Stimulated activated naive CD4-positive, alpha-beta T cell (primary cell): ENCODE results near the gene OR52I1.

Experiments used
- DNase-seq, 6 experiments: peaks; one replicate each; lab custom pipeline; 2025; lab: John Stamatoyannopoulos, UW

The OR52I1 gene

GRCh38 chr11:4593739-4594138 lies at the start of gene OR52I1:
Gene OR52I1 (plus strand): TSS chr11:4594039. CDS start chr11:4594039, 0 bp downstream.
- DNase-seq, result no peak

GRCh38 chr11:4544891-4545290 lies 48.9 kb upstream of the OR52I1 start, which contains the start of gene OR52M1:
Gene OR52M1 (plus strand): TSS chr11:4545191. CDS start chr11:4545191, 0 bp downstream.
- no peak for DNase-seq

- no peak for DNase-seq
These were observed 47.0 kb upstream of the OR52I1 start for GRCh38 chr11:4546878-4547277.

GRCh38 chr11:4547416-4547815 lies 46.4 kb upstream of the OR52I1 start:
- no peak for DNase-seq

DNA sequence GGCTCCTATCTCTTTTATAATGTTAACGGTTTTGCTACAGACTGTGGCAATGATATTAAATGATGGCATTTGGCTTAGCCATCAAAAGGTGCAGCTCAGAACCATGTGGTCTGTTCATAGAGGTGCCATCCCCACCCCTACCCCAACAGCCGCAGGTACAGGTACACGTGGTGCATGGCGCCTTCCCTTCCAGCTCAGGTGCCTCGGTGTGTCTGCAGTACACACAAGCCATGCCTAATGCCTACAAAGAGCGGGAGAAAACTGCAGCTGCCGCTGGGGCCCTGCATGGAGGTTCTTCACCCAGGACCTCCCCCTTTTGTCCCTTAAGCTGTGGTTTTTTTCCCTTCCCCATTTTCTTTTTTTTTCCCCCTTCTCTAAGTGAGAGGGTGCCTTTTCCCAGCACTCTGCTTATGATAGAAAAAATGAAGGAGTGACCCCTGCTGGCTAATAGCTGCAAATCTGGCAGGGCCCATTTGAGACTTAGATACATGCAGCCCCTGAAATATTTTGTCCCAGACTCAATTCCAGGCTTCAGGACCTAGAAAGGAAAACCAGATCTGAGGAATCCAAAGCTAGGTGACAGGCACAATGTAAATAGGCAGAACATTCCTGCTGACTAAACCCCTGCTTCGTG lies 42.4 kb upstream of the OR52I1 start:
- no peak for DNase-seq

DNA sequence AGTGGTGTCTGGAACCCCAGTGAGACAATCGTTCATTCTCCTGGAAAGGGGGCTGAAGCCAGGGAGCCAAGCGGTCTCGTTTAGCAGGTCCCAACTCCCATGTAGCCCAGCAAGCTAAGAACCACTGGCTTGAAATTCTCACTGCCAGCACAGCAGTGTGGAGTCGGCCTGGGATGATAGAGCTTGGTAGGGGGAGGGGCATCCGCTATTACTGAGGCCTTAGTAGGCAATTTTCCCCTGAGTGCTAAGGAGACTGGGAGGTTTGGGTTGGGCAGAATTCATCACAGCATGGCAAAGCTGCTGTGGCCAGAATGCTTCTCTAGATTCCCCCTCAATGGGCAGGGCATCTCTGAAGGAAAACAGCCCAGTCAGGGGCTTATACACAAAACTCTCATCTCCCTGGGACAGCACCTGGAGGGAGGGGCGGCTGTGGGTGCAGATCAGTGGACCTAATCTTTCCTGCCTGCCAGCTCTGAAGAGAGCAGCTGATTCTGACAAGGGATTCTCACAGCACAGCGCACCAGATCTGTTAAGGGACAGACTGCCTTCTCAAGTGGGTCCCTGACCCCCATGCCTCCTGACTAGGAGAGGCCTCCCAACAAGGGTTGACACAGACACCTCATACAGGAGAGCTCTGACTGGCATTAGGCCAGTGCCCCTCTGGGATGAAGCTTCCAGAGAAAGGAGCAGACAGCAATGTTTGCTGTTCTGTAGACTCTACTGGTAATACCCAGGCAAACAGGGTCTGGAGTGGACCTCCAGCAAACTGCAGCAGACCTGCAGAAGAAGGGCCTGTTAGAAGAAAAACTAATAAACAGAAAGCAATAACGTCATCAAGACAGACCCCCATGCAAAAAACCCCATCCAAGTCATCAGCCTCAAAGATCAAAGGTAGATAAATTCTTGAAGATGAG lies 34.1 kb upstream of the OR52I1 start:
- DNase-seq, result no peak

DNA sequence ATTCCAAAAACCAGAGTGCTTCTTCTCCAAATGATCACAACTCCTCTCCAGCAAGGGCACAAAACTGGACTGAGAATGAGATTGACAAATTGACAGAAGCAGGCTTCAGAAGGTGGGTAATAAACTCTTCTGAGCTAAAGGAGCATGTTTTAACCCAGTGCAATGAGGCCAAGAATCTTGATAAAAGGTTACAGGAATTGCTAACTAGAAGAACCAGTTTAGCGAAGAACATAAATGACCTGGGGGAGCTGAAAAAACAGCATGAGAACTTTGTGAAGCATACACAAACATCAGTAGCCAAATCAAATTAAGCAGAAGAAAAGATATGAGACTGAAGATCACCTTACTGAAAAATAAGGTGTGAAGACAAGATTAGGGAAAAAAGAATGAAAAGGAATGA lies 33.4 kb upstream of the OR52I1 start:
- DNase-seq, result no peak

- no peak for DNase-seq
These were observed 28.5 kb upstream of the OR52I1 start for GRCh38 chr11:4565371-4565770.

DNA sequence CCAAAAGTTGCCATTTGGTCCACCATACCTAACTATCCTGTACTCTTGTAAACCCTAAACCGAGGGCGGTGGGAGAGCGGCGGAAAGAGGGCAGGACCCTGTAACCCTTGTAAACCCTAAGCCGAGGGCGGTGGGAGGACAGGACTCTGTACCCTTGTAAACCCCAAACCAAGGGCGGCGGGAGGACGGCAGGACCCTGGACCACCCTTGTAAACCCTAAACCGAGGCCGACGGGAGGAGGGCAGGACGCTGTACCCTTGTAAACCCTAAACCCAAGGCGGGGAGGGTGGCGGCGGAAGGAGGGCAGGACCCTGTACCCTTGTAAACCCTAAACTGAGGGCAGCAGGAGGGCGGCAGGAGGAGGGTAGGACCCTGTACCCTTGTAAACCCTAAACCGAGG lies 24.8 kb upstream of the OR52I1 start:
- no peak for DNase-seq

DNA sequence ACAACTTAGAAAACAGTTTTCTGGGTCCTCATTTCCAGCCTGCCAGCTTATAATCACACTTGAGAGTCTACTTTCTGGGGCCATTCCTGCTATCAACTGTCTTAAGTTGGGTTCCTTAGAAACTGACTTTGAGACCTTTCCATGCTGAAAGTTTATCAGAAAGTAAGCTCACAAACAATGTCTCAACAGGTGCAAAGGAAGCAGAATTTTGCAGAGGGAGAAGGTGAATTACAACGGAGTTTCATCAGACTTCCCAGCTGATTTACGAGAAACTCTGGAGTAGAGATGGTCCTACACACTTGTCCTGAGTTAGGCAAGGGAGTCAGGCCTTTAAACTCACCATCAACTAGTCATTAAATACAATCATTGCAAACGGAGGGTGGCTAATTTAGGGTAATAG lies 17.0 kb upstream of the OR52I1 start:
- no peak for DNase-seq

GRCh38 chr11:4577761-4578160 lies 16.1 kb upstream of the OR52I1 start:
- no peak for DNase-seq

GRCh38 chr11:4578624-4579023 lies 15.2 kb upstream of the OR52I1 start:
- no peak for DNase-seq

DNA sequence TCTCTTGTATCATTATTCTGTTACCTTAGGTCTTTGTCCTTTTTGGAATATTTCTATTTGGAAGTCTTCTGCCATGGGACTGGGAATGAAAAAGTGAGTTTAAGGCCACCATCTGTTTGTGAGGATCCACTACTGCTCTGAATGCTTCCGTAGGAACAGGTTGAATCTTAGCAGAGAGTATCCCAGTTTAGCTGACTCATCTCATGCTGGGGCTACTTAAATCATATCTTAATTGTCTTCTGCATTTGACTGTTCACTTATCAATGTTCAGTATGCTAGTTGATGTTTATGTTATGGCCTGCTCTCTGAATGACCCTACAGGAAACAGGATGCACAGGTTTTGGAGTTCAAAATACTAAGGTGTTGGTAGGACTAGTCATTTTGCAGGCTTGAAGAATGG lies 13.7 kb upstream of the OR52I1 start:
- no peak for DNase-seq

GRCh38 chr11:4581443-4581842 lies 12.4 kb upstream of the OR52I1 start, which contains the start of gene OR52I2:
Gene OR52I2 (plus strand): TSS chr11:4581743.
- no peak for DNase-seq

DNA sequence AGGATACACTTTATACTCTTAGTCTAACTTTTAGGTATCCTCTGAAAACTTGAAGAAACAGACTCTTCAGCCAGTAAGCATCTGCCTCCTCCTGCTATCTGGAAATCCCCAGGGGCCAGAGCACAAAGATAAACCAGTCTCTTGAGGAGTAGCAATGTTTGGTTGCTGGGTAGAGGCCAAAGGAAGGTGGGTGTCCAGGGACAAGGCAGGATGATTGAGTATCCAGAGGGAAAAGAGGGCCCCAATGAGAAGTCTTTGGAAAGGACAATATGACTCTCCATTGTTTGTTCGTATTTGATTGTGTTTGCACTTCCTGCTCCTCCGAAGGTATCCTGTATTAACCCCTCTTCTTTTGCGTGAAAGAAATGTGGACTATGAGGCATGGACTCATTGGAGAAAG lies 4.8 kb upstream of the OR52I1 start:
- DNase-seq, result no peak

GRCh38 chr11:4605057-4605456 lies 11.2 kb downstream of the OR52I1 start:
- no peak for DNase-seq

GRCh38 chr11:4606231-4607015 lies 12.6 kb downstream of the OR52I1 start:
- DNase-seq, result no peak

DNA sequence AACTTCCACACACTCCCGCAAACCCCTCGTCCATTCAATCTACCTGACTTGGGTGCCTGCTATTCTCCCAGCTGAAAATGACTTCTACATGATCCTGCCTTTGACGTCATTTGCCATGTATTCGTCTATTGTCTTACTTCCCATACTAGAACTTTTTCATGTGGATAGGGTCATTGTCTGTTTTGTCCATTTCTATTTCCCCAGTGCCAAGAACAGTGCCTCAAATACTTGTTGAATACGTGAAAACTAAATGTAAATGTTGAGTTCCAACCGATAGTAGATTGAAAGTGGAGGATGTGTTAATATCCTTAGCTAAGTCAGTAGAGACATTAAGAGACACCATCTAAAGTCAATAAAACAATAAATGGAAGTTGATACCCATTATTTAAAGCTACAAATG lies 13.3 kb downstream of the OR52I1 start:
- no peak for DNase-seq

GRCh38 chr11:4607781-4608666 lies 14.2 kb downstream of the OR52I1 start, which contains the start of gene TRIM68:
Gene TRIM68 (minus strand): TSS chr11:4608231. CDS start chr11:4605504, 2,727 bp downstream.
- peak; percentile 88 to 94 (median 92) for DNase-seq

- DNase-seq, result peak in 2 of 6 experiments; percentile 20 to 23
These were observed 16.6 kb downstream of the OR52I1 start for GRCh38 chr11:4610258-4610935.

DNA sequence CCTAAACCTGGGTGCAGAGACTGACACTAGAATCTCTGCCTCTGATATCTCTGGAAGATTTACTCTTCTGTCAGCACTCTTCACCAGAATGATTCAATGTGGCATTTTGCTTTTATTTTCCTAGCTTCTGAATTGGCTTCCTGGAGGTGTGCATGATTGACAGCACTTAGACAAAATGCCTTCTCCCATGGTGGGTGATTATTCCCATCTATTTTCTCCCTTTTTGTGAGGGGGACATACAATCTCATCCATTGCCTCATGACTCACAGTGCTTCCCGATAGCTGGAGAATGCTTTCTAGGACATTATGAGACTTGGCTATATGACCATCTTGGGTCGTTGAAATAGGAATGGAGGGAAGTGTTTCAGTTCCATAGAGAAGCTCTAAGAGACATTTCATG lies 18.1 kb downstream of the OR52I1 start:
- no peak for DNase-seq
